OCI-LY1 (cell line): ENCODE data around the gene AFF1.

Experiments
- H2AFZ ChIP-seq: fragments of 200-600 bp; sonication (generic), shearing (Covaris generic); 2 replicates; pipeline ENCODE4 v1.6.0; 2014; ENCODE audit warnings: antibody characterized with exemption, mild to moderate bottlenecking, low read length
- H3F3A ChIP-seq: fragments of 200-600 bp; sonication (generic), shearing (Covaris generic); 2 replicates; pipeline ENCODE4 v1.6.0; 2014; ENCODE audit warnings: mild to moderate bottlenecking, antibody characterized with exemption, low read length, moderate library complexity; ENCODE audit not compliant: insufficient read depth
- H3K27ac ChIP-seq: fragments of 200-600 bp; sonication (generic); 2 replicates; pipeline ENCODE4 v1.5.1; 2014; ENCODE audit warnings: low read length, mixed run types, mild to moderate bottlenecking, low read depth; ENCODE audit not compliant: poor library complexity, severe bottlenecking
- H3K27me3 ChIP-seq: fragments of 200-600 bp; sonication (generic); 2 replicates; pipeline ENCODE4 v1.6.0; 2014; ENCODE audit warnings: antibody characterized with exemption, mild to moderate bottlenecking, low read length, moderate library complexity; ENCODE audit not compliant: insufficient read depth
- H3K36me3 ChIP-seq: fragments of 200-600 bp; sonication (generic); 2 replicates; pipeline ENCODE4 v1.6.1; 2014; ENCODE audit warnings: mild to moderate bottlenecking, antibody characterized with exemption, low read length, moderate library complexity, mixed read lengths; ENCODE audit not compliant: insufficient read depth
- H3K4me1 ChIP-seq: fragments of 200-600 bp; sonication (generic); 2 replicates; pipeline ENCODE4 v1.5.1; 2014; ENCODE audit warnings: mild to moderate bottlenecking, low read length, moderate library complexity; ENCODE audit not compliant: insufficient read depth, severe bottlenecking
- H3K4me2 ChIP-seq: fragments of 200-600 bp; sonication (generic), shearing (Covaris generic); 2 replicates; pipeline ENCODE4 v1.6.1; 2014; ENCODE audit warnings: low read length
- H3K4me3 ChIP-seq: fragments of 200-600 bp; sonication (generic); 2 replicates; pipeline ENCODE4 v1.5.1; 2014; ENCODE audit warnings: low read length, low read depth, mild to moderate bottlenecking, mixed read lengths; ENCODE audit not compliant: poor library complexity, severe bottlenecking
- H3K79me2 ChIP-seq: fragments of 200-600 bp; shearing (Covaris generic); 2 replicates; pipeline ENCODE4 v1.6.1; 2016; ENCODE audit warnings: mixed run types, low read length, mixed read lengths; ENCODE audit not compliant: insufficient read depth
- H3K9ac ChIP-seq: fragments of 200-600 bp; sonication (generic), shearing (Covaris generic); 2 replicates; pipeline ENCODE4 v1.6.1; 2014; ENCODE audit warnings: mild to moderate bottlenecking, low read length, mixed read lengths
- H3K9me2 ChIP-seq: fragments of 200-600 bp; sonication (generic), shearing (Covaris generic); 2 replicates; pipeline ENCODE4 v1.6.1; 2014; ENCODE audit warnings: low read depth, mild to moderate bottlenecking, low read length, mixed read lengths
- H3K9me3 ChIP-seq: fragments of 200-600 bp; shearing (Covaris generic); 2 replicates; pipeline ENCODE4 v1.6.1; 2014; ENCODE audit warnings: low read length, mixed read lengths
- H4K20me1 ChIP-seq: fragments of 200-600 bp; sonication (generic), shearing (Covaris generic); 2 replicates; pipeline ENCODE4 v1.6.0; 2016; ENCODE audit warnings: mild to moderate bottlenecking, low read length; ENCODE audit not compliant: insufficient read depth
- CTCF ChIP-seq: fragments of 200-600 bp; sonication (generic), shearing (Covaris generic); IDR thresholded peaks from 2 replicates; pipeline ENCODE4 v1.5.1; 2017; ENCODE audit warnings: mild to moderate bottlenecking, antibody characterized with exemption, low read length, moderate library complexity, mixed read lengths
- EZH2 ChIP-seq: fragments of 200-600 bp; sonication (generic), shearing (Covaris generic); IDR thresholded peaks from 2 replicates; pipeline ENCODE4 v1.8.0; 2017; ENCODE audit warnings: borderline replicate concordance, mixed run types, mild to moderate bottlenecking, antibody characterized with exemption, low read length, moderate library complexity, mixed read lengths

The AFF1 gene

GRCh38 chr4:86948276-86948675 lies 13.5 kb downstream of the AFF1 start:
- no peaks in the 10 kb centered on the region for H3K9me2 ChIP-seq
- TF ChIP-seq EZH2 (no peak), CTCF (no peak)
- H3K9me3 ChIP-seq = no peaks in the 10 kb centered on the region
- no peaks in the 10 kb centered on the region for H3K36me3 ChIP-seq
- H3K79me2 ChIP-seq = no peaks in the 10 kb centered on the region
- no peak overlapping the region for H3K4me2 ChIP-seq
- no peak overlapping the region for H3K9ac ChIP-seq
- no peaks in the 10 kb centered on the region for H4K20me1 ChIP-seq
- H3K27ac ChIP-seq = no peak overlapping the region
- H2AFZ ChIP-seq = no peak overlapping the region
- H3F3A ChIP-seq = no peaks in the 10 kb centered on the region
- H3K4me3 ChIP-seq = no peak overlapping the region
- H3K4me1 ChIP-seq = peaks cover 58% of the 10 kb centered on the region
- H3K27me3 ChIP-seq = no peaks in the 10 kb centered on the region

- H3K9ac ChIP-seq = no peak overlapping the region
- H3K4me2 ChIP-seq = peak overlapping the region; percentile 16; the same call in 1 of the 2 replicates
- no peaks in the 10 kb centered on the region for H3K79me2 ChIP-seq
Observed at GRCh38 chr4:86950831-86951525, 16.2 kb downstream of the AFF1 start.

GRCh38 chr4:86955888-86956451 lies 21.2 kb downstream of the AFF1 start:
- Histone ChIP-seq H3K4me2 (no peak overlapping the region), H3K9me3 (no peaks in the 10 kb centered on the region), H3K4me3 (no peak overlapping the region), H3K79me2 (0 out of 2 replicates have a peak, but pooled peaks cover 5% of the 10 kb centered on the region), H2AFZ (no peak overlapping the region), H3K36me3 (peaks cover 8% of the 10 kb centered on the region; the same call in 1 of the 2 replicates), H3K9me2 (no peaks in the 10 kb centered on the region), H3F3A (no peaks in the 10 kb centered on the region), H4K20me1 (no peaks in the 10 kb centered on the region), H3K4me1 (peaks cover 41% of the 10 kb centered on the region), H3K9ac (no peak overlapping the region), H3K27ac (no peak overlapping the region), H3K27me3 (no peaks in the 10 kb centered on the region)
- TF ChIP-seq CTCF = no peak
- no peak for TF ChIP-seq EZH2

More at GRCh38 chr4:86950831-86951525, 16.2 kb downstream of the AFF1 start:
- peak overlapping the region; percentile 59 for H3K27ac ChIP-seq
- H3K9me2 ChIP-seq = no peaks in the 10 kb centered on the region
- no peaks in the 10 kb centered on the region for H3K27me3 ChIP-seq
- H3K4me3 ChIP-seq = no peak overlapping the region
- no peaks in the 10 kb centered on the region for H3K36me3 ChIP-seq
- H3K4me1 ChIP-seq = peaks cover 44% of the 10 kb centered on the region
- H3K9me3 ChIP-seq = no peaks in the 10 kb centered on the region
- no peaks in the 10 kb centered on the region for H3F3A ChIP-seq
- no peak for TF ChIP-seq CTCF
- TF ChIP-seq EZH2 = no peak
- H2AFZ ChIP-seq = no peak overlapping the region
- no peaks in the 10 kb centered on the region for H4K20me1 ChIP-seq
